ENCODE results near the gene TLCD1.
A peak's percentile ranks its signal among the peaks of the same experiment; 100 is the strongest.

TLCD1 gene

GRCh38 chr17:28745786-28746411 is 19.9 kb upstream of the TLCD1 start (continued):
- no peak for TF ChIP-seq PATZ1 (tag by site-specific recombination; IDR thresholded peaks at IDR 0.05)
- TF ChIP-seq SP2 (tag by site-specific recombination; IDR thresholded peaks at IDR 0.05), result no peak
- no peak for TF ChIP-seq ZNF776 (tag by site-specific recombination; IDR thresholded peaks at IDR 0.05; ENCODE audit: borderline replicate concordance)
- TF ChIP-seq ZNF514 (tag by site-specific recombination; IDR thresholded peaks at IDR 0.05), result no peak
- no peak for TF ChIP-seq ZNF239 (tag by site-specific recombination; IDR thresholded peaks at IDR 0.05)
- no peak for TF ChIP-seq ZNF19 (tag by site-specific recombination; IDR thresholded peaks at IDR 0.05; ENCODE audit: low read depth)
- TF ChIP-seq ZNF16 (tag by site-specific recombination; IDR thresholded peaks at IDR 0.05; ENCODE audit: low read depth), result no peak
- TF ChIP-seq ZSCAN30 (tag by site-specific recombination; IDR thresholded peaks at IDR 0.05), result no peak
- no peak for TF ChIP-seq ZBTB11 (tag by site-specific recombination; conservative IDR thresholded peaks at IDR 0.05; ENCODE audit: low read depth)

DNA sequence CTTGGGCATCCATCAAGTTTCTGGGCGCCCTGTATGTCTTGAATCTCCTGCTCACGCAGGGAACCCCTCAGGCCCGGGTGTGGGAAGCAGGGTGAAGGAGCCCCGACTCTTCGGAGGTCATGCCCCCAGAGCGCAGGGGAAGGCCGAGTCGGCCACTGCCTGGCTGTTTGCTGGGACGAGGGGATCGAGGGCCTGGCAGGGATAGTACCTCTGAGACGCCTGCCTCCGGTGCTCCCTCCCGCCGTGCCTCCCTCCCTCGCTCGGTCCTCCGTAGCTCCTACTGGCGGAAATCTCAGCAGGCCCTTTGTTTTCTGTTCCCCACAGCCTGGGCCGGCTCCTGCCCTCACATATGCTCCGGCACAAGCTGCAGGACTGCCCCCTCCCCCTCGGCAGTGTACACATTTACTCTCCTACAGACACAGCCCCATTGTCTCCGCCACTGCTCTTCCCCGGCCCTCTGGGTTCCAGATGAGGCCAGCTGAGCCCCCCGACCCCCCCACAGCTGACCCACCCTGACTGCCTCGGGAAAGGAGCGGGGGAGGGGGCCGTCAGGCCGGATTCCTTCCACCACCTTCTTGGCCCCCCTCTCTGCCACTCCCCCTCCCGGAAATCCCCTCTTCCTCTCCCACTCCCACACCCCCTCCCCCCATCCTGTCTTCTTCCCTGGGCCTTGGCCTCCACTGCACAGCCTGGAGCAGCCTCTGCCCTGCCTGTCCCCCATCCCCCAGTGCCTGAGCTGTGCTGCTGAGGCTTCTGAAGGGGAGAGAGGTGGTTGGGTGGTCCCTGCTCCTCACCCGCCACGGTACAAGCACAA is 19.1 kb upstream of the TLCD1 start:
- H3K36me3 ChIP-seq (ENCODE audit: control insufficient read depth in 2 of 2, insufficient read depth in 1 of 2, low read length in 2 of 2), result peaks cover 3 to 62% of the 10 kb centered on the region in 2 experiments; a peak in 2 of 3 replicates
- H3K4me1 ChIP-seq (ENCODE audit: control insufficient read depth, insufficient read depth, low read length), result peaks cover 11% of the 10 kb centered on the region; the same call in 1 of the 2 replicates
- peak overlapping the region; percentile 69 for H3K4me3 ChIP-seq (ENCODE audit: low read depth, low read length)
- ChIA-PET POLR2A (interaction anchor here (0.6 to 14.1 kb wide), 10 partner anchors 17 to 204 kb away, joined by 3 to 448 read pairs (median 4); partner anchors contain the start of genes NEK8, RPL23A and TLCD1), CTCF (interaction anchor here (0.5 to 16.7 kb wide), 6 partner anchors 18 to 208 kb away, joined by 3 to 445 read pairs (median 4); partner anchors contain the start of genes NEK8, RPL23A and TLCD1)
- peak overlapping the region; percentile 94 for H3K27ac ChIP-seq (ENCODE audit: extremely low read depth, low read depth, low read length)
- H3K9me3 ChIP-seq (ENCODE audit: control insufficient read depth, insufficient read depth, low read depth, low read length), result no peaks in the 10 kb centered on the region
- TF ChIP-seq ZNF623 (tag by site-specific recombination; IDR thresholded peaks at IDR 0.05) (no peak), ZFHX2 (tag by site-specific recombination; conservative IDR thresholded peaks at IDR 0.05) (peak; percentile 69), ZBTB17 (tag by site-specific recombination; IDR thresholded peaks at IDR 0.05) (peak; percentile 94), ZBTB20 (tag by site-specific recombination; IDR thresholded peaks at IDR 0.05) (peak; percentile 57; the same call in 1 of the 2 replicates), ZNF600 (tag by site-specific recombination; IDR thresholded peaks at IDR 0.05) (peak; percentile 72), YY2 (tag by site-specific recombination; IDR thresholded peaks at IDR 0.05) (no peak), SP2 (tag by site-specific recombination; IDR thresholded peaks at IDR 0.05) (peak; percentile 62), ZBTB7A (tag by site-specific recombination; IDR thresholded peaks at IDR 0.05; ENCODE audit: low read depth) (peak; percentile 49; the same call in 1 of the 2 replicates), ZBTB26 (tag by site-specific recombination; optimal IDR thresholded peaks at IDR 0.05) (peak; percentile 13), ZNF335 (tag by site-specific recombination; conservative IDR thresholded peaks at IDR 0.05) (0 out of 2 replicates have a peak, but pooled peaks have one; percentile 18), ZIC2 (tag by site-specific recombination; IDR thresholded peaks at IDR 0.05) (peak; percentile 65), KLF8 (tag by site-specific recombination; IDR thresholded peaks at IDR 0.05) (no peak; the same call in 1 of the 2 replicates), FEZF1 (tag by site-specific recombination; IDR thresholded peaks at IDR 0.05) (0 out of 2 replicates have a peak, but pooled peaks have one; percentile 3), PRDM4 (tag by site-specific recombination; IDR thresholded peaks at IDR 0.05) (peak; percentile 43; the same call in 1 of the 2 replicates), ZNF155 (tag by site-specific recombination; IDR thresholded peaks at IDR 0.05) (no peak), ZNF747 (tag by site-specific recombination; IDR thresholded peaks at IDR 0.05) (no peak), EGR2 (tag by site-specific recombination; IDR thresholded peaks at IDR 0.05; ENCODE audit: low read depth) (peak; percentile 60), ZNF214 (tag by site-specific recombination; IDR thresholded peaks at IDR 0.05; ENCODE audit: borderline replicate concordance) (no peak)
